Urothelium cell line (cell line): ENCODE results near the gene IQCH.

Experiments used
- DNase-seq: peaks from one replicate; pipeline ENCODE4 v3.0.0; 2011; ENCODE audit warnings: low spot score, mixed read lengths
- FAIRE-seq: peaks from 2 replicates; lab custom pipeline; 2011; peaks lifted over from hg19 to GRCh38; lab: Jason Lieb, UNC

The IQCH gene

GRCh38 chr15:67296188-67296587 lies 41.6 kb downstream of the IQCH start:
- DNase-seq (no peak), FAIRE-seq (peak; percentile 52)

DNA sequence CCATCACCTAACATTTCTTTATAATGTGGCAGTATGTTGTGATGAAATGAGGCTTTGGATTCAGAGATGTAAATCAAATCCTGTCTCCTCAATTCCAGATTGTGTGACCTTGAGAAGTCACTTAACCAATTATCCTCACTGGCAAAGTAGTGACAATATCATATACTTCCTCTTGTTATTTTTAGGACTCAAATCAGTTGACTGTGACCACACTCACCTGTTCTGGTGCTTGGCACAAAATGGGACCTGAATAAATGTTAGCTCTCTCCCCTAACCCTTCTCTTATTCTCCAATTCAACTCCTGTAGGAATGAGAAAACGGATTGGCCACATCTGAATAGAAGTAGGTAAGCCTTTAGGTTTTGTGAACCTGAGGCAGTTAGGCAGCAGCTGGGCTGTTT lies 42.1 kb downstream of the IQCH start:
- FAIRE-seq (no peak), DNase-seq (no peak)

- no peak for FAIRE-seq
- no peak for DNase-seq
These were observed 45.9 kb downstream of the IQCH start for GRCh38 chr15:67300266-67301025.

DNA sequence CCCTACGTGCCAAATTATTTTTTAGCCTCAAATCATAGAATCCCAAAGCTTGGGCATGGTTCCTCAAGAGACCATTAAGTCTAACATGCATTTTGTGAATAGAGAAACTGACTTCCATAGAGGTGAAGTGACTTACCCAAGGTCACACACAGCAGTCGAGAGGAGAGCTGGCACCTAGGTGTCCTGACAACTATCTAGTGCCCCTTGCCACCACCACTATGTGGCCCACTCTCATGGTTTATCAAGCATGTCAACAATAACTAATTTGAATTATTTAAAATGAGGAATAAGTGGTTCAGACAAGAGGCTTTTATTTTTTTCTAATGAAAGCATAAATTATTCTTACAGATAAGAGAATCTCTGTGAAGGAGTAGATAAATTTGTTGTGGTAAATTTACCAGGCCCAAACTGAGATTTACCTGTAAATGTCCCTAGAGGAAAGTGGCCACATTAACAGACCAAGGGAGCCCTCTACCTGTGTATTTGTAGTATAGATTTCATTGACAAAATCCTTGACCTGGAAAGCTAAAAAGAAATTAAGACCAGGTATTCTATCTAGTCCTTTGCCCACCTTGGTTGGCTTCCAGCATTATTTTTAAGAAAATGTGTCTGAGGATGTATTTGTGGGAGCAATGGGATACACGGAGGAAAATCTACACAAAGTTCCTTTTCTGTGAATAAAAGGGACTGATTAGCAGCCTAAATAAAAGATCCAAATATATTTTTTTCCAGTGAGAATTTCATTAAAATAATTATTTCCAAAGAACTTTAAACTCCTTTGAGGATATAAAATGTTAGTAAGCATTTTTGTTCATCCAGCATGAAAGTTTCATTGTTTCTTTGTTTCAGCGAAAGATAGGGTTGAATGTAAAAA lies 49.1 kb downstream of the IQCH start:
- peak; percentile 27 for FAIRE-seq

DNA sequence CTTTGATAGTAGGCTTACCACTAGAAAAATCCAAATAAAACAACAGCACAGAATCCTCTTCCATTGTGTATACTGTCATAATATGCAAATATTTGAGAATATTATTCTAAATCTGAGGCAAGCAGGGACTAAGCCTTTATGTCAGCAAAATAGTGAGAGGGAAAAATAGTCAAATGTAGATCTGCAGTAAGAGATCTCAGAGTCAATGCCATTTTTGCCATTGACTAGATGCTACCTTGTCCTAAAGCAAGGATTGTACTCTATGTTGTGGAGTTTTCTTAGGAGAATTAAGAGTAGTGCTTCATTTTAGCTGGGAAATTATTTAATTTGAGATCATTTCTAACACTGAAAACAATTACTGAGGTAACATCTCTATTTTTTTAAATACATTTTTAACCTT lies 50.2 kb downstream of the IQCH start:
- DNase-seq (no peak), FAIRE-seq (no peak)

More for the DNA sequence above, 49.1 kb downstream of the IQCH start:
- peak; percentile 39 for DNase-seq

DNA sequence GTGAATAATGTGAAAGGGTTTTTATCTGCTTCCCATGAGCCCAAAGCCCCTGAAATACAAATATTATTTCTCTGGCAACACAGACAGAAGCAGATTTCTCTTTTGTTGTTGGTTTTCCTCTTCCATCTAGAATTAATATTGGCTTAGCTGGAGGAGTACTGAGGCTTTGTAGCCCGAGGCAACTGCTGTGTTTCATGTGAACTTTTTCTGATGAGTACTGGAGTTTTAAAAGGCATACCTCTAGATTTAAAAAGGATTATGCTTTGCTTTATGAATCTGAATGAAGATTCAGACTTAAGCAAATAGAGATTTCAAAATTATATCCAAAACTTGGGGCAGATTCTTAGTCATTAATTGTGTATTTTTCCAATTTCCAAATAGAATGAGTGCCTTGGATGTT lies 50.9 kb downstream of the IQCH start:
- DNase-seq, result no peak
- no peak for FAIRE-seq

GRCh38 chr15:67307156-67307555 lies 52.6 kb downstream of the IQCH start:
- DNase-seq (no peak), FAIRE-seq (no peak)

DNA sequence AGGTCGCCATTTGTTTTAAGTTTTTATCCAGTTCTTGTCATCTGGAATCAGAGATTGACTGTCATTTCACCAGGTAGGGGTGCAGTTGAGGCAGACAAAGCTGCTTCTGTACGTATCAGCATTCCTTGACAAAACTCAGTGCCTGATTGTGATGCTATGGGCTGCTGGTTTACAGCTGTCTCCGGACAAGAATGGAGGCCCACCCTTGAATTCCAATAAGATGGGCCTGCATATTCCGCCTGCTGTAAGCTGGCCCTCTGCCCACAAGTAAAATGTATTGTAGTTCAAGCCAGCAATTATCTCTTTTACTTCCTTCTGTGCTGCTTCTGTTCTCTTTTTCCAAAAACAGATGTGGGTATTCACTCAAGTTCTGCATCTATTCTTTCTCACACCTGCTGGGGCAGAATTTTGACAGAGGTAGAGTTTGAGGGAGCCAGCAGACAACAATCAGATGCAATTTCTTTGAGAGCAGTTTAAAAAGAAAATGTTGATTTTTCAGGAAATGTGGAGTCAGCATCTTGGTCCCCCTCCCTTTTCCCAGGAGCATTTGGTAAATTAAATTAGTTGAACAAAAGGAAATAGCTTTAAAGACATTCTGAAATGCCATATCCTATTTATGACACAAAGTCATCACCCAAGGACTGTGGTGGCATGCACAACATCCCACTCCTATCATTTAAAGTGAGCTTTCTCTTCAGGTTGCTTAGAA lies 53.5 kb downstream of the IQCH start:
- DNase-seq, result no peak
- FAIRE-seq, result no peak

DNA sequence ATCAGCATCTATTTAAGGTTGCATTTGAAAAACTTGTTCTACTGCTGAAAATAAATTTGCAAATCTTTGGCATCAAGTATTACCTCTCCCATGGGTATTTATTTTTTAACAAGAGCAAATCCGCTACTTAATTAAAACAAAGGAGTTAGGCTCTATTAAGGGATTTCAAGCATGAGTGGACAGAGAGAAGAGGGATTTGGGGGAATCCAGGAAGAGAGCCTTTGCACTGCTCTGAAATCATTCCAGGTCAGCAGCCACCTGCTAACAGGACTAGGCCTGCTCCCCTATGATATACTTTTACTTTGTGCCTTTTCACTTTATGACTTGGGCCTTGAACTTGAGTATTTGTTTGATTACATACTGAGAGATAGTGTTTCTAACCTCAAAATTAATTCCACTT lies 57.1 kb downstream of the IQCH start:
- no peak for DNase-seq
- FAIRE-seq, result no peak

- DNase-seq (no peak), FAIRE-seq (no peak)
These were observed 65.4 kb downstream of the IQCH start for GRCh38 chr15:67319961-67320360.

- DNase-seq, result no peak
- FAIRE-seq, result no peak
These were observed 66.8 kb downstream of the IQCH start for GRCh38 chr15:67321352-67321751.

DNA sequence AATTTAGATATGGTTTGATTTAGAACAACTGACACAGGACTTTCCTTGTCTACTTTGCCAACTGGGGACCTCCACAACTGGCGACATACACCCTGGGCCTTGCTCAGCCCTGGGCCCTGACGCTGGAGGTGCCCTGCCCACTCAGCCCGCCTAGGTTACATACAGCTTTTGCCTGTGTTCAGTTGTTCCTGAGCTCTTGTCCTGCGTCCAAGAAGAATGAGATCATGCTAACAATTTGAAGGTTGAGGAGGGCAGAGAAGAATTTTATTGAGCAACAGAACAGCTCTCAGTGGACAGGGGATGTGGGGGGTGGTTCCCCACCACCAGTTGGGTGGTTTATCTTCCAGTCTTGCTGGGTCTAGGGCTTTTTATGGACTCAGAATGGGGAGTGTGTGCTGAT lies 67.9 kb downstream of the IQCH start:
- FAIRE-seq (peak; percentile 68), DNase-seq (no peak)

DNA sequence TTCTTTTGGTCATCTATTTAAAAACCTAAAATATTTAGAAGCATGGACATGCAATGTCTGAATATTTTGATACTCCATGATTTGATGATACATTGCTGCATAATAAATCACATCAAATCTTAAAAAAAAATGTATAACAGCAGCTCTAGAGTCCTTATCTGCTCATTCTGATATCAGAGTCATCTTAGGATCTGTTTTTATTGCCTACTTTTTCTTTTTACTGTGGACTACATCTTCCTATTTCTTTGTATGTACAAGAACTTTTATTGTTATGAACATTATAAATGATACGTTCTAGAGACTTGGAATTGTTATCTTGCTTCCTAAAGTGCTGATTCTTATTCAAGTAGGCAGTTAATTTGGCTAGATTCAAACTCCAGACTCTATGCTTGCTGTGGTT lies 72.7 kb downstream of the IQCH start:
- DNase-seq, result no peak
- FAIRE-seq, result no peak

DNA sequence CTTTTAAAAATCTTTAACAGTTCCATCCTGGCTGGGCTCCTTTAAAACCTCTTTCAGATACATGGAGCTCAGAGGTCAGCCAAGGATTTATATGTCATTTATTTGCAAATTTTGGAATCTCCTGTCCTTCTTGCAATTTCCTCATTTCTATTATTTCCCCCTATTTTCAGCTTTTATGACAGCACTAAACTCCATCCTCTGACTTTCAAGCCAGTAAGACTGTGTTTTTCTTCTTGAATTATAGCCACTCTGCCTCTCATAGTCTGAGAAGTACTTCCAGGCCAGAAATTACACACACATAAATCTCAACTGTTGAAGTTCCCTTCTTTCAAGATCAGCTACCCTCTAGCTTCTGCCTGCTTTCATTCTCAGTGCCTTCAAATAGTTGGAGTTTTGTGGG lies 73.2 kb downstream of the IQCH start:
- no peak for FAIRE-seq
- no peak for DNase-seq

DNA sequence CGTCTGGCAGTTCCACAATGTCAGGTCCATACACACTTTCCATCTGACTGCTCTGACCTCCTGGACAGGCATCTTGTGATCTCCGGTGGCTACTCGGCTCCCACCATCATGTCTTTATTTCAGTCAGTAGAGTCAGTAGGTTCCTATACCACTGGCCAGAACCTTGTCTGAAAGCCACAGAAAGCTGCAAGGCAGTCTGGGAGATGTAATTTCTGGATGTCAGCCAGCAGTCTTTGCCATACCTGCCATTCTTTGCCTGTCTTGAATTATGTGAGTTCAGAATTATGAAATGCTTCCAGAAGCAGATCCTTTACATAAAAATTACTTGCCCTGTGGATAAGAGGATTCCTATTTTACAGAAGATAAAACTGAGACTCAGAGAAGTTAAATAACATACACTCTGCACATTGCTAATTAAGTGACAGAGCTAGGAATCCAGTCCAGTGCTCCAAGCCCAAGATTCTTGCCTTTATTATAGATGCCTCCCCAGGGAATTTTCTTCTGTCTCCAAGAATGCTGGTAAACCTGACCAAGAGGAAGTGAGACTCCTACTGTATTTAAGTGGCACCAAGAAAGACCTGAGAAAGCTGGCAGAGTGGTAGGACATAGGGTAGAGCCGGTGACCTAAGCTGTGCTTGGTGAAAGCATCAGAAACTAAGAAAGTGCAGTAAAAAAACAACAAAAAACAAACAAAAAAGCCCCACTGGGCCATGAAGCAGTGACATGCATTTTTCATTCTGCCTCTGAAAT lies 75.6 kb downstream of the IQCH start:
- no peak for FAIRE-seq
- no peak for DNase-seq

DNA sequence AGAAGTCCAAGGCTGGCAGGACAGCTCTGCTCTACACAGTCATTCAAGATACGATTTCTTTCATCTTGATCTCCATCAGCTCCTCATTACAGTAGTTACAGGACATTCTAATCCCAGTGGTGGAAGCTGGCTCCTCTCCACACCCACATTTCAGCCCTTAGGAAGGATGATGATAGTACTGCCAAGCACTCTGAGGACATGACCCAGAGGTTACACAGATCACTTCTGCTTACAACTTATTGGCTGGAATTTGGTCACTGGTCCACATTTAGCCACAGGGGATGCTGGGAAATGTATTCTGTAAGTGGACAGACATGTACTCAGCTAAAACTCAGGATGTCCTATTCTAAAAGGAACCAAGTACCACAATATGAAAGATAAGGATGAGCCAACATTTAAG lies 77.1 kb downstream of the IQCH start:
- FAIRE-seq (peak; percentile 42), DNase-seq (no peak)

DNA sequence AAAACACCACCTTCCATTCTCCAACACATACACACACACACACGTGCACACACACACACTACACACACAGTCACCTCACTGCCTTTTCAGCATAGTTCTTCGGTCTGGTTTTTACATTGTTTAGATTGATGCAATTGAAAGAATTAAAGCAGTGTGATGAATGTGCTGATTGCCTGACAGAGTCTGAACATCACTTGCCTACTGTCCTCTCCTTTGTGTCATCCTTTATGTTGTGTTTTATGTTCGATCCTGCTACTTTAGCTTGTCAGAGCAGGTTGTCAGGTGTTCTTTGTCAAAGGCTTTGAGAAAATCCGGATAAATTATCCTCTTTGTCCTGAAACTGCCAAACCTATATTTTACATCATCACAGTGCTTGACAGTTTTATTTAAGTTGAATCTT lies 80.4 kb downstream of the IQCH start:
- FAIRE-seq (peak; percentile 91), DNase-seq (no peak)

GRCh38 chr15:67335534-67336222 lies 81.1 kb downstream of the IQCH start:
- DNase-seq (no peak), FAIRE-seq (no peak)

- no peak for FAIRE-seq
- DNase-seq, result no peak
These were observed 86.0 kb downstream of the IQCH start for GRCh38 chr15:67340630-67341029.

DNA sequence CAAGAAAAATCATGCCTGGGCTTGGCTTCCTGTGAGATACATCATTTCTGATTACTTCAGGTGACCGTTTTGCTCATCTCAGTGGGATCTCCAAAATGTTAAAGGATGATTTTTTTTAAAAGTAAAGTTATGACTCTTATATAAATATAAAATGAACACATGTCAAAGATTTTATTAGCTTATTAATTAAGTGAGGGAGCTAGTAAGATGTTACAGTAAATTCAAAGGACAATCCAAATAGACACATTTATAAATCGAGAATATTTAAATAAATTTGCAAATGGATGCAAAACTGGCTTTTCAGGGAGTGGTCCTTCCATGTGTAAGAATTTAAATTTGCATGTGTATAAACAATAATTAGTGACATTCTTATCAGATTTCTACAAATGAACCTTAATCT lies 87.0 kb downstream of the IQCH start:
- no peak for FAIRE-seq

More for the DNA sequence above, 87.0 kb downstream of the IQCH start:
- no peak for DNase-seq
